CD4-positive, alpha-beta T cell treated with Interleukin-4 for 1 hour (primary cell): ENCODE results near the gene ITGBL1.

Experiments
- DNase-seq, 2 donors: peaks; one replicate each; pipeline ENCODE4 v3.0.0-alpha.2; 2020 to 2022

ITGBL1 gene

DNA sequence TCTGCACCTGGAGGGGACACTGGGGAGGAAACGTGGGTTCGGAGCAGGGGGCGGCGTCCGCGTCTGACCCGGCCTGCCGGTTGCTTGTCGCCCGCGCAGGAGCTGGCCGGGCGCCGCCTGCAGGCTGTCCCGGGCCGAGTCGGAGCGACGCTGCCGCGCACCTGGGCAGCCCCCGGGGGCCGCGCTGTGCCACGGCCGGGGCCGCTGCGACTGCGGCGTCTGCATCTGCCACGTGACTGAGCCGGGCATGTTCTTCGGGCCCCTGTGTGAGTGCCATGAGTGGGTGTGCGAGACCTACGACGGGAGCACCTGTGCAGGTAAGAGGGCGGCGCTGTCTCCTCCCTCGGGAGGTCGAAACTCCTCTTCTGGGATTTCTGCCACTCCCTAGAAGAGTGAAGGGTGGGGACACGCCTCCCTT lies 1.3 kb downstream of the ITGBL1 start:
- no peak for DNase-seq

DNA sequence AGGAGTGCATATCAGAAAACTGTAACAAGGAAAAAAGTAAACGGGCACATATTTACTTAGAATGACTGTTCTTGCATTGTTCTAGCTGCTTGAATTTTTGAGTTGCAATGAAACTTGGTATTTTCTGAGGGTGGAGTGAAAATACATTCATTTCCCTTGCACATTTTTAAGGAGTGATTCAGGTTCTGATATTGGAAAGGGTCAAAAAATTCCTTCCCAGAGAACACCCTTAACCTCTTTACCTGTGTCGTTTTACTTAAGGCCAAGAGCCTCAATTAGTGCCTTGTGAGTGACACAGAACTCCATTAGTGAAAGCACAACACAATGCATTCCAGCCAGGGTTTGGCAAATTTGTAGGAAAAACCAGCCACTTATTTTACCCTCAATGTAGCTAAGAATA lies 2.3 kb downstream of the ITGBL1 start:
- no peak for DNase-seq

DNA sequence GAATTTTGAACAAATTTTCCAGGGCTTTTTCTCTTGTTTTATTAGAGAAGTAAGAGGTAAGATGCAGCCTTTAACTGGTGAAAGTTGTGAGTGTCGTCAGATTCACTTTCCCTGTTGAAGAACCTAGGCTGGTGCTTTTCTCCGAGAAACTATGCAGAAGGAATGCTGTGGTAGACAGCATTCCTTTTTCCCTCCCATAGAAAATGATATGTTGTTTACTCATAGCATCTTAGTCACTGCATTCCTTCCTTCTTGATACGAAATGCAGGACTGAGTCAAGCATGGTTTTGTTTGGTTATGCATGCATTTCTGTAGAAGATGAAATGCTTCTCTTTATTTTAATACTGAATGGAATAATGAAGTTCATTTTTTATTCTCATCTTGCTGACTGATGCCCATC lies 3.4 kb downstream of the ITGBL1 start:
- no peak for DNase-seq

- no peak for DNase-seq
These were observed 4.7 kb downstream of the ITGBL1 start for GRCh38 chr13:101457176-101457575.

- no peak for DNase-seq
These were observed 13.4 kb downstream of the ITGBL1 start for GRCh38 chr13:101465877-101466276.

DNA sequence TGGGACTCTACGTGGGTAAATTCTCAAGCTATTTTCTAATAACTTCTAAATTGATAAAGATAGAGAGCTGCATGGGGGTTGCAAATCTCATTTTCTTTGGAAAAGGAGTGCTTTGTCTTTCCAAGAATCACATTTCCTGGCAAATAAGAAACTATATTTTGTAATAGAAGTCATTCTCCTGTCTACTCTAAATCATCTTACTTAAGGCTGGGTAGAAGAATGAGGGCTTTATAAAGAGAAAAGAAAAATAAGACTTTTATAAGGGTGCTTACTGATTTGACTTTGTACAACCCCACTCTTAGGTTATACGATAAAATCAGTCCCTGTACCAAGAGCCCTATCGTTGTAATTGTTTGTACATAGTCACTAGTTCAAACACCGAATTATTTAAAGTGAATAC lies 14.9 kb downstream of the ITGBL1 start:
- no peak for DNase-seq

DNA sequence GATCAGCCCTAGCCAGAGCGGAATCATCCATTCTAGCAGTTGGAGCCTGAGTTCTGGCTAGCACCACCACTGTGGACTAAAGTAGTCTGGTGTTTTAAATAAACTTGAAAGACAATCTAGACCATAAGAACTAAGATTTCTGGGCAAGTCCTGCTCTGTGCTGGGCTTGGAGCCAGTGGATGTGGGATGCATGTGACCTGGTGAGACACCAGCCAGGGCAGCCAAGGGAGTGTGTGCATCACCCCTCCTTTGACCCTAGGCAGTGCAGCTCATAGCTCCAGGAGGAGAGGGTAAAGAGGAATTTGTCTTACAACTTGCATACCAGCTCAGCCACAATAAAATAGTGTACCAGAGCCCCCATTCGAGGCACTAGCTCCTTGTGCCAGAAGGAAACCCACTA lies 21.0 kb downstream of the ITGBL1 start:
- no peak for DNase-seq

- no peak for DNase-seq
These were observed 22.0 kb downstream of the ITGBL1 start for GRCh38 chr13:101474419-101474957.

DNA sequence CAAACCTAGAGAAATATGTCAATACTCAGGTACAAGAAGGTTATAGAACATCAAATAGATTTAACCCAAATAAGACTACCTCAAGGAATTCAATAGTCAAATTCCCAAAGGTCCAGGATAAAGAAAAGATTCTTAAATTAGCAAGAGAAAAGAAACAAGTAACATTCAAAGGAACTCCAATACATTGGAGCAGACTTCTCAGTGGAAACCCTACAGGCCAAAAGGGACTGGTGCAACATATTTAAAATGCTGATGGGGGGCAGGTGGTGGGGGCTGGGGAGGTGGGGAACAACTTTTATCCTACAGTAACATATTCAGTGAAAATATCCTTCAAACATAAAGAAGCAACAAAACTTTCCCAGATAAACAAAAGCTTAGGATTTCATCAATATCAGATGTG lies 23.1 kb downstream of the ITGBL1 start:
- DNase-seq: no peak

DNA sequence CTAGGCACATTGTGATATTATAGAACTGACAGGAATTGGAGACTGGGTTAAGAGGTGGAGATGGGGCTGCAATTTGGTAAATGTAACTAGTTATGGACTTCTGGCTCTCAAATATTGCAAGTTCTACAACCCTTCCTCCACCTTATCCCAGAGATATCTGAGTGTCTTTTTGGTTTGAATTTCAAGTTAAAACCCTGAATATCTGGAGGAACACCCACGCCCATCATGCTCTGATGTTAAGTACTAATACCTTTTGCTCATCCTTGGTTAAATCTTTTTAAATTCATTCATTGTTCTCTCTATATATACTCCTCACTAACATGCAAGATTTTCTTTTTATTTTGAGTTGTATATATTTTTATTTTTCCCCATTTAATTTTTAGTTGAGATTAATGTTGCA lies 28.9 kb downstream of the ITGBL1 start:
- DNase-seq: no peak

GRCh38 chr13:101486708-101487437 lies 34.4 kb downstream of the ITGBL1 start:
- DNase-seq: no peak

DNA sequence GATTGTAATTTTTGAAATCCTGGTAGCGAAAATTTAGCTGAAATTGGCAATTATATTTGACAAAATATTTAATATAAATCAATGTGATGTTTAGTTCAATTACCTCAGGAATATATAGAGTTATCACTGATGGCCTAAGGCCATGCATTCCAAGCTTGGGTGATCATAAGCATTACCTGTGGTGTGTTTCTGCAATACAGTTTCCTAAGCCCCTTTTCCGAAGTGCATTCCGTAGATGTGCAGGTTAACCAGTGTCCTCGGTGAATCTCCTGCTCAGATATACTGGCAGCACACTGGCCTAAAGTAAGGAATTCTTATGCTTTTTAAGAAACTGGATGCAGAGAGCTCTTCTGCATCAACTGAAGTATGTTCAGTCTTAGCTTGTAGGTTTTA lies 35.0 kb downstream of the ITGBL1 start:
- no peak for DNase-seq

GRCh38 chr13:101488734-101489133 lies 36.3 kb downstream of the ITGBL1 start:
- DNase-seq: no peak

- no peak for DNase-seq
These were observed 37.3 kb downstream of the ITGBL1 start for GRCh38 chr13:101489643-101490405.

- no peak for DNase-seq
These were observed 38.0 kb downstream of the ITGBL1 start for GRCh38 chr13:101490406-101491015.

DNA sequence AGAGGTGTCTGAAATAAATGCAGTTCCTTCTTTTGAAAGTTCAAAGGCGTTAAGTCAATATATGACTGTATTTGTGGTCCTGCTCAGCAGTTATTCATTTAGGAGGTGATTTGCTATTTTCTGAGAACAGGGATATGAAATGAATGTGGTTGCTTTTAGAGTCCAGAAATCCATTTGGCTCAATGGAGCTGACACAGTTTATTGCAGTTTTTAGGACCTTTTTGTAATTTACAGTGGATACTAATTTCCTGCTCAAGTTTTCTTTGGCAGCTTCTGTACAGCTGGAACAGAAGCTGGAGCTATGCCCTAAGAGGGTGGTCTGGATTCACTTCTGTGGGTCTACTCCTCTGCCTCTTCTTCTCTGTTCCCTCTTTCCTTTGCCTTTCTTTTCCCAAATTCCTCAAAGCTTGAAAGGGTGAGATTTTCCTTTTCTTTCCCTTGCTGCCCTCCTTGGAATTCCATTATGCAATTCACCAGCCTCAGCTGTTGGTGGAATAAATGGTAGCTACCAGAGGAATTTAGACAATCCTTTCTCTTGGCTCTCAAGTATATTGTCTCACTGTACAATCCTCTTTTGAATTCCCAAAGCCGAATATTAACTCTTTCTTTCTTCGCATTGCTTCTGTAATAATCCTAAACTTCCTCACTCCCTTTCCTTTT lies 39.9 kb downstream of the ITGBL1 start:
- no peak for DNase-seq

- no peak for DNase-seq
These were observed 41.1 kb downstream of the ITGBL1 start for GRCh38 chr13:101493541-101493940.

- no peak for DNase-seq
These were observed 46.9 kb downstream of the ITGBL1 start for GRCh38 chr13:101499406-101499805.

DNA sequence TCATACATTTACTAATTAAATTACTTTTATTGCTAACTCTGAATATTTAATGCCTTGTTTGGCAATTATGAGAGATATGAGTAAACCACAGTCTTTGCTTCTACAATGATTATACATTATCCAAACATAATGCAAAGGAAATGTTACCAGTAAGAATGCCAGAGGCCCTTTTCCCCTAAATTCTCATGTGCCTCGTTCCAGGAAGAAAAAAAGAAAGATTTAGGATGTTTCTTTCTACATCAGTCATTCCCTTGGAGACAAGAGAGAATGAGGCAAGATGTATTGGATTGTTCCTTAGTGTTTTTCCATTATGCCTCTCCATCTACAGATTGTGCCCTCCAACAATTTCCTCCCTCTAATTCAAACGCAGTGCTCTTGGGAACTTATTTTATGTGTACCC lies 50.1 kb downstream of the ITGBL1 start:
- no peak for DNase-seq

DNA sequence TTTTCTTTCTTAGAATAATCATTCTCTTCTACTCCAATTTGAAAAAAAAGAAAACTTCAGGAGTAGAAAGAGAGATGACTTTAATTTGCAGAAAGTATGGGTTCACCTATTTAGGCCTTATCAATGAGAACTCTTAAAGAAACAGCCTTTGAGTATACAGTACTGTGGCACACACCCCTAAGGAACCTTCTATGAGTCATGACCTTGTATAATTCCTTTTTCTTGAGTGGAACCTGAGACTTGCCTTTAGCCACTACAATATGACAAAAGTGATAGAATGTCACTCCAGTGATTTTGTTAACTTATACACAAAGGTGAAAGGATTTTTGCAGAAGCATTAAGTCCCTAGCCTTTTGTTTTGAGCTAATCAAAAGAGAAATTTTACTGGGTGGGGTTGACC lies 58.7 kb downstream of the ITGBL1 start:
- DNase-seq: no peak

DNA sequence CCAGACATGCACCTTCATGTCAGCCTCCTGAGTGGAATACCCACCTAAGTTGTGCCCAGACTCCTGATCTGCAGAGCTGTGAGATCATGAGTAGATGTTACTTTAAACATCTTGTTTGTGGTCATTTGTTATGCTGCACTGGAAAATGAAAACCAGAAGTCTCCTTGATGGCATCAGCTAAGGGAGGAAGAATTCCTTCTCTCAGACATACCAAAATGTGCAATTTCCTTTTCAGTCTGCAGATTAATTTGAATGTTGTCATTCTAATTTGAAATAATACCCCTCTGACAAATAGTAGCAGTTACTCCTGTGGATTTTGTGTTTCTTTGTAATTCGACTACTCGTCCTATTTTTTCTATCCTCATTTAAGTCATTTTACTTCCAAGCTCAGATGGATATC lies 59.3 kb downstream of the ITGBL1 start:
- DNase-seq: no peak

GRCh38 chr13:101512650-101513049 lies 60.2 kb downstream of the ITGBL1 start:
- DNase-seq: no peak

- no peak for DNase-seq
These were observed 61.6 kb downstream of the ITGBL1 start for GRCh38 chr13:101514100-101514499.
